IPS-18a (cell line): ENCODE data around the gene COG3.
"Not testable (repeated sequence)": the region's sequence is repeated elsewhere in the genome, so short reads cannot be mapped to it uniquely, and the experiment has no call there.

Experiments
- H3K27ac ChIP-seq: one replicate; pipeline ENCODE4 v1.5.1; 2013; ENCODE audit warnings: low read length
- H3K27me3 ChIP-seq: one replicate; pipeline ENCODE4 v1.6.1; 2013; ENCODE audit warnings: mild to moderate bottlenecking, low read length; ENCODE audit not compliant: control insufficient read depth, insufficient read depth
- H3K36me3 ChIP-seq: one replicate; pipeline ENCODE4 v1.6.1; 2013; ENCODE audit warnings: low read depth, low read length; ENCODE audit not compliant: control insufficient read depth
- H3K4me1 ChIP-seq: one replicate; pipeline ENCODE4 v1.6.1; 2013; ENCODE audit warnings: low read depth, low read length; ENCODE audit not compliant: control insufficient read depth
- H3K4me3 ChIP-seq: one replicate; pipeline ENCODE4 v1.5.1; 2013; ENCODE audit warnings: low read length
- H3K9ac ChIP-seq: one replicate; pipeline ENCODE4 v1.6.1; 2013; ENCODE audit warnings: mild to moderate bottlenecking, low read length, moderate library complexity
- H3K9me3 ChIP-seq: one replicate; pipeline ENCODE4 v1.6.1; 2013; ENCODE audit warnings: low read depth, low read length; ENCODE audit not compliant: control insufficient read depth

The COG3 gene, protein sequence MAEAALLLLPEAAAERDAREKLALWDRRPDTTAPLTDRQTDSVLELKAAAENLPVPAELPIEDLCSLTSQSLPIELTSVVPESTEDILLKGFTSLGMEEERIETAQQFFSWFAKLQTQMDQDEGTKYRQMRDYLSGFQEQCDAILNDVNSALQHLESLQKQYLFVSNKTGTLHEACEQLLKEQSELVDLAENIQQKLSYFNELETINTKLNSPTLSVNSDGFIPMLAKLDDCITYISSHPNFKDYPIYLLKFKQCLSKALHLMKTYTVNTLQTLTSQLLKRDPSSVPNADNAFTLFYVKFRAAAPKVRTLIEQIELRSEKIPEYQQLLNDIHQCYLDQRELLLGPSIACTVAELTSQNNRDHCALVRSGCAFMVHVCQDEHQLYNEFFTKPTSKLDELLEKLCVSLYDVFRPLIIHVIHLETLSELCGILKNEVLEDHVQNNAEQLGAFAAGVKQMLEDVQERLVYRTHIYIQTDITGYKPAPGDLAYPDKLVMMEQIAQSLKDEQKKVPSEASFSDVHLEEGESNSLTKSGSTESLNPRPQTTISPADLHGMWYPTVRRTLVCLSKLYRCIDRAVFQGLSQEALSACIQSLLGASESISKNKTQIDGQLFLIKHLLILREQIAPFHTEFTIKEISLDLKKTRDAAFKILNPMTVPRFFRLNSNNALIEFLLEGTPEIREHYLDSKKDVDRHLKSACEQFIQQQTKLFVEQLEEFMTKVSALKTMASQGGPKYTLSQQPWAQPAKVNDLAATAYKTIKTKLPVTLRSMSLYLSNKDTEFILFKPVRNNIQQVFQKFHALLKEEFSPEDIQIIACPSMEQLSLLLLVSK

DNA sequence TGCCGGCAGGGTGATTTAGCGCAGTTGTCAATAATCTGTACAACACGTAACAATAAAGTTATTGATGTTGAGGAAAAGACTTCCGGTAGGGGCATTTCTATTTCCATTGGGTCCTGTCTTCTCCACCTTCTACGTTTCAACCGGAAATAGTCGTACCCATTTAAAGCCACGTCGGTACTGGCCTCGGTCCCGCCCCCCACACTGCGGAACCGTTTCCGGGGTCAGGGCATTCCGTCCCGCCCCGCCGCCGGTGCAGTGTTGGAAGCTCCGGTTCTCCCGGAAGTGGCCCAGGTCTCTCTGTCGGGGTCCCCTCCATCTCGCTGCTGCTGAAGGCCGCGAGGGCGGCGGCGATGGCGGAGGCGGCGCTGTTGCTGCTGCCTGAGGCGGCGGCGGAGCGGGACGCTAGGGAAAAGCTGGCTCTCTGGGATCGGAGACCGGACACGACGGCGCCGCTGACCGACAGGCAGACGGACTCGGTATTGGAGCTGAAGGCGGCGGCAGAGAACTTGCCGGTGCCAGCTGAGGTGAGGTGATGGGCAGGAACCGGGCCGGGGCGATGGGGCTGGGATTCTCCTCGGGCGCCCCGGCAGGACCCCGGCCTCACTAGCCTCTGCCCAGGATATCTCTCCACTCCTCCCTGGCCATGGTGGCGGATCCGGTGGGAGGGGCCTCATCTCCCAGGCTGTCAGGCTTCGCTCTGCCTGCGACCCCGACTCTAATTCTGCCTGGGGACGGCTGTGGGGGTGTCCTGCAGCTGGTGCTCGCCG is at the start of gene COG3:
Gene COG3 (plus strand): TSS at position 253 of the 767 bp plus-strand sequence. CDS start 98 bp downstream, at position 351.
- peak within 1 kb of the TSS; percentile 81 for H3K9ac ChIP-seq
- H3K4me1 ChIP-seq, result peaks cover 6% of the 10 kb centered on the region
- no peak within 1 kb of the TSS for H3K27ac ChIP-seq
- H3K9me3 ChIP-seq, result no peaks in the 10 kb centered on the region
- no peaks in the 10 kb centered on the region for H3K36me3 ChIP-seq
- H3K27me3 ChIP-seq, result peaks cover 16% of the 10 kb centered on the region
- H3K4me3 ChIP-seq, result peak within 1 kb of the TSS; percentile 79

GRCh38 chr13:45415112-45415511 is 49.6 kb upstream of the COG3 start:
- Histone ChIP-seq H3K4me3 (no peak overlapping the region), H3K27ac (no peak overlapping the region), H3K27me3 (peaks cover 16% of the 10 kb centered on the region), H3K36me3 (no peaks in the 10 kb centered on the region), H3K9ac (no peak overlapping the region), H3K9me3 (no peaks in the 10 kb centered on the region), H3K4me1 (peaks cover 3% of the 10 kb centered on the region)

DNA sequence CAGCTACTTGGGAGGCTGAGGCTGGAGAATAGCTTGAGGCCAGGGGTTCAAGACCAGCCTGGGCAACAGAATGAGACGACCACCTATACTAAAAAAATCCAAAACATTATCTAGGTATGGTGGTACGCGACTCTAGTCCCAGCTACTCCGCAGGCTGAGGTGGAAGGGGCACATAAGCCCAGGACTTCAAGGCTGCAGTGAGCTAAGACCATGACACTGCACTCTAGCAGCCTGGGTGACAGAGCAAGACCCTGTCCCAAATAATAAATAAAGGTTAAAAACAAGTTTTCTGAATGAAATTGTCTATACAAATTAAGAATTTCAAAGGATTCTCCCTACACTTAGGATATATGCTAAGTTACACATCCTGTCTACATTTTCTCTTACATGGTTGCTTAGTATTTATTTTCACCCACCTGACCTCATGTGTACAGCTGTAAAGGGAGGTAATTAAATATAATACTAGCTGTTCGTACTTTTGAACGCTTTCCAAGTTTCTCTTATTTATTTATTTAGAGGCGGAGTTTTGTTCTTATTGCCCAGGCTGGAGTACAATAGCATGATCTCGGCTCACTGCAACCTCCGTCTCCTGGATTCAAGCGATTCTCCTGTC is 48.1 kb upstream of the COG3 start:
- no peaks in the 10 kb centered on the region for H3K36me3 ChIP-seq
- H3K9ac ChIP-seq, result no peak overlapping the region
- peaks cover 3% of the 10 kb centered on the region for H3K4me1 ChIP-seq
- H3K27me3 ChIP-seq, result peaks cover 16% of the 10 kb centered on the region
- no peaks in the 10 kb centered on the region for H3K9me3 ChIP-seq
- no peak overlapping the region for H3K27ac ChIP-seq
- H3K4me3 ChIP-seq, result no peak overlapping the region

DNA sequence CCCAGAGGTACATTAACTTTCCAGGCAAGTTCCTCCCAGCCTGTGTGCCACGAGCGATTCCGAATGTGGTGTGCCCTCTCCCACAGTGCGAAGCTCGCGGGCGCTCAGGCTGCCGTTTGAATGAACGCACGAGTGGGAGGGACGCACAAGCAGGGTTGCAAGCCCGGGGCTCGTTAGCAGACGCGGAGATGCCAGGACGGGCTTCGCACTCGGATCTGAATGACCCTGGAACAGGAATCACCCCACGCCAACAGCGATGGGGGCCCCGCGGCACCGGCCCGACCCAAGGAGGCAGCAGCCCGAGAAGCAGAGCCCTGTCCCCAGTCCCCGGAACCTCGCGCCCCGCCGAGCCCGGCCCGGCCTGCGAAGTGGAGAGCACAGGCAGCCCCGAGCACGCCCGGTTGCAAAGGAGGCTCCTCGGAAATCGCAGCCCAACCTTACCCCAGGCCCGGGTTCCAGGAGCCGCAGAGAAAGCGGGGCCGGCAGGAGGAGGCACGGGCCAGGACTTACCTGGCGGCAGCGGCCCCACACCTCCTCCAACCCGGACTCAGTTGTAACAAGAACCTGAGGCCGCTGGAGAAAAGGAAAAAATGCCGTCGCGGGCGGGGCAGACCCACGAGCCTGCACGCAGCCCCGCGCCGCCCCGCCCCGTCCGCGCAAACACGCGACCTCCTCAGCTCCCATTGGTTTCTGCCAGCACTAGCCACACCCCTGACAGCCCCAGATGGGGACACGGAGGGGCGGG is 46.8 kb upstream of the COG3 start, which contains the start of gene SLC25A30:
Gene SLC25A30 (minus strand): TSS at position 584 of the 745 bp plus-strand sequence. CDS start 6,948 bp downstream, outside the sequence.
- H3K4me1 ChIP-seq, result peaks cover 3% of the 10 kb centered on the region
- peak within 1 kb of the TSS; percentile 42 for H3K9ac ChIP-seq
- no peaks in the 10 kb centered on the region for H3K9me3 ChIP-seq
- H3K36me3 ChIP-seq, result no peaks in the 10 kb centered on the region
- H3K4me3 ChIP-seq, result peak within 1 kb of the TSS; percentile 80
- H3K27me3 ChIP-seq, result peaks cover 16% of the 10 kb centered on the region
- no peak within 1 kb of the TSS for H3K27ac ChIP-seq

GRCh38 chr13:45419389-45419788 is 45.4 kb upstream of the COG3 start:
- not testable (repeated sequence) for H3K4me1 ChIP-seq, H3K9ac ChIP-seq, H3K36me3 ChIP-seq, H3K27ac ChIP-seq, H3K9me3 ChIP-seq, H3K4me3 ChIP-seq
- H3K27me3 ChIP-seq, result peaks cover 16% of the 10 kb centered on the region

GRCh38 chr13:45419945-45420344 is 44.8 kb upstream of the COG3 start:
- Histone ChIP-seq H3K36me3 (no peaks in the 10 kb centered on the region), H3K4me1 (peaks cover 3% of the 10 kb centered on the region), H3K27ac (no peak overlapping the region), H3K27me3 (peaks cover 16% of the 10 kb centered on the region), H3K9me3 (no peaks in the 10 kb centered on the region), H3K4me3 (no peak overlapping the region), H3K9ac (no peak overlapping the region)

DNA sequence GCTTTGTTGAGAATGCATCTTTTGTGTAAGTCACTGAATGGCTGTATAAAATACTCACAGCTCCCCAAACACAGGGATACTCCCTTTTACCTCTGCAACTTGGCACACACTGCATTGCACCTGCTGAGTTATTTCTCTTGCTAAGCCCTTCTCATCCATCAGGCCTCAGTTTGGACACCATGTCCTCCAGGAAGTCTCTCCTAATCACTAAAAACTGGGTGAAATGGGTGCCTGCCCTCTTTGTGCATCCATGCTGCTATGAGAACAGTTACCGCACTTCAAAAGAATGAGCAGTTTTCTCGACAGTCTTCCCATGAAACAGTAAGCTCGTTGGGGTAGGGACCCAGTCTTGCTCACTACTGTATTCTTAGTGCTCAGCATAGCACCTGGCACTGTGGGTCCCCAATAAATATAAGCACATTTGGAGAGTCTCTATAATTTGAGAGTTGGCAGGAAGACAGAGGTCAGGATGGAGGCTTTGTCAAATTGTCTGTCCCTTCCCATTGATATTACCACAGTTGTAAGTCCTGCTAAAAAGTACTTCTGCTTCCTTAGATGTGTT is 41.9 kb upstream of the COG3 start:
- Histone ChIP-seq H3K9ac (no peak overlapping the region), H3K27ac (no peak overlapping the region), H3K4me3 (no peak overlapping the region), H3K4me1 (no peaks in the 10 kb centered on the region), H3K27me3 (peaks cover under 1% of the 10 kb centered on the region), H3K9me3 (no peaks in the 10 kb centered on the region), H3K36me3 (no peaks in the 10 kb centered on the region)

GRCh38 chr13:45426056-45426841 is 38.5 kb upstream of the COG3 start:
- H3K9ac ChIP-seq, H3K36me3 ChIP-seq, H3K4me3 ChIP-seq, H3K9me3 ChIP-seq, H3K27ac ChIP-seq, H3K27me3 ChIP-seq, H3K4me1 ChIP-seq: not testable (repeated sequence)

- Histone ChIP-seq H3K4me3 (no peak overlapping the region), H3K36me3 (no peaks in the 10 kb centered on the region), H3K9me3 (no peaks in the 10 kb centered on the region), H3K27ac (no peak overlapping the region), H3K9ac (no peak overlapping the region), H3K4me1 (no peaks in the 10 kb centered on the region), H3K27me3 (no peaks in the 10 kb centered on the region)
Observed at GRCh38 chr13:45432737-45433380, 31.9 kb upstream of the COG3 start.
